Stimulated activated CD8-positive, alpha-beta memory T cell treated with anti-CD3 and anti-CD28 coated beads, Interleukin-2, amount 100 ng/mL, for 1 hour (primary cell): ENCODE measurements around the gene TLE2.
A peak's percentile ranks its signal among the peaks of the same experiment; 100 is the strongest.
"Not testable (repeated sequence)": the region's sequence is repeated elsewhere in the genome, so short reads cannot be mapped to it uniquely, and the experiment has no call there.

Experiments used
- DNase-seq, 2 donors: peaks; one replicate each; pipeline ENCODE4 v3.0.0-alpha.2; 2020; ENCODE audit warnings: low read depth in 2 of 2

TLE2 gene

GRCh38 chr19:2983351-2984214, 45.5 kb downstream of the TLE2 start:
- no peak for DNase-seq

GRCh38 chr19:2982983-2983350, 46.1 kb downstream of the TLE2 start:
- no peak for DNase-seq

- no peak for DNase-seq
Observed at GRCh38 chr19:2982561-2982960, 46.5 kb downstream of the TLE2 start.

GRCh38 chr19:2981898-2982297, 47.2 kb downstream of the TLE2 start:
- no peak for DNase-seq

GRCh38 chr19:2978772-2979171, 50.3 kb downstream of the TLE2 start:
- DNase-seq, result no peak

GRCh38 chr19:2978166-2978767, 50.8 kb downstream of the TLE2 start:
- no peak for DNase-seq

GRCh38 chr19:2977746-2978138, 51.3 kb downstream of the TLE2 start:
- no peak for DNase-seq

- peak; percentile 81 to 87 for DNase-seq
Observed at GRCh38 chr19:2977001-2977745, 51.9 kb downstream of the TLE2 start, which contains the start of gene TLE6. Gene TLE6, plus strand, starts transcription at chr19:2977564. Its CDS starts 670 bp downstream, at chr19:2978234.

- DNase-seq, result no peak
Observed at GRCh38 chr19:2976609-2977000, 52.5 kb downstream of the TLE2 start.

- no peak for DNase-seq
Observed at GRCh38 chr19:2974342-2975041, 54.6 kb downstream of the TLE2 start.

- DNase-seq, result no peak
Observed at GRCh38 chr19:2973229-2973628, 55.9 kb downstream of the TLE2 start.

- DNase-seq, result no peak
Observed at GRCh38 chr19:2970201-2970835, 58.8 kb downstream of the TLE2 start.

GRCh38 chr19:2969104-2969504, 60.0 kb downstream of the TLE2 start:
- DNase-seq, result no peak

GRCh38 chr19:2967972-2968371, 61.1 kb downstream of the TLE2 start:
- no peak for DNase-seq

GRCh38 chr19:2964874-2965273, 64.2 kb downstream of the TLE2 start:
- DNase-seq, result no peak

- DNase-seq, result not testable (repeated sequence)
Observed at GRCh38 chr19:2963631-2964030, 65.4 kb downstream of the TLE2 start.

GRCh38 chr19:2963122-2963521, 66.0 kb downstream of the TLE2 start:
- DNase-seq, result no peak

GRCh38 chr19:2962018-2962670, 66.9 kb downstream of the TLE2 start:
- peak in 1 of 2 donors; percentile 6 for DNase-seq

- no peak for DNase-seq
Observed at GRCh38 chr19:2960120-2960519, 69.0 kb downstream of the TLE2 start.

GRCh38 chr19:2957160-2957559, 71.9 kb downstream of the TLE2 start:
- no peak for DNase-seq

- DNase-seq, result no peak
Observed at GRCh38 chr19:2952953-2953481, 76.1 kb downstream of the TLE2 start.
